Stimulated activated CD8-positive, alpha-beta memory T cell treated with anti-CD3 and anti-CD28 coated beads, Interleukin-15, amount 100 ng/mL, for 4 hours (primary cell): ENCODE results near the gene CDK5R1.
"Not testable (repeated sequence)": the region's sequence is repeated elsewhere in the genome, so short reads cannot be mapped to it uniquely, and the experiment has no call there.

Source experiments
- DNase-seq, 2 donors: peaks; one replicate each; pipeline ENCODE4 v3.0.0-alpha.2; 2020; ENCODE audit warnings: low read depth in 2 of 2

CDK5R1 gene

DNA sequence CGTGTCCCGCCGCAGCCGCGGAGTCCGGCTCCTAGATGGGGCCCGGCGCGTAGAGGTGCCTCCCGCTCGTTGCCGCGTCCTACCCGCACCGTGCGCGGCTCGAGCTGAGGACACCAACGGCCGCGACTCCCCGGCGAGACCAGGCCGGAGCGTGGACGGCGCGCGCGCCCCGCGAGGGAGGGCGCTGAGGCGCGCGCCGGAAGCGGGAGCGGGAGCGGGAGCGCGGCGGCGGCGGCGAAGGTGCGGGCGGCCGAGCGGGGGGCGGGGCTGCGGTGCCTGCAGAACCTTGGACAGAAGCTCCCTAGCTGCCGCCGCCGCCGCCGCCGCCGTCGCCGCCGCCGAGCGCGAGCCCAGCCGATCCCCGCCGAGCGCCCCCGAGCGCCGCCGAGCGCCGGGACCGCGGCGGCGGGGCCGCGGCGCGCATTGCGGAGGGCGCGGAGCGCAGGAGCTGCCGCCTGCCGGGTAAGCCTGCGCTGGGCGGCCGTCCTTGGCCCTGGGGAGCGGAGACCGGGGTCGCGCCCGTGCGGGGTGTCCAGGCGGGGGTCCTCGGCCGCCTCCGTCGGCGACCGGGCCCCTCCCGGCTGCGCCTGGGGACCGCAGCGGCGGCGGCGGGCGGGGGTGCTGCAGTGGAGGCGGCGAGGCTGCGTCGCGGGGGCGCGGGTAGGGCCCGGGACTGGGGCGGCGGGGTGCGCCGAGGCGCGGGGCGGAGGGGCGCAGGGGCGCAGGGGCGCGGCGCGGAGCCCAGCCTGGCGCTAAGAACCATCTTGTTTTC lies at the start of gene CDK5R1:
Gene CDK5R1, plus strand, starts transcription at position 293 of the 772 bp plus-strand sequence. CDS start 628 bp downstream, outside the sequence.
- DNase-seq, result peak in 1 of 2 donors; percentile 45

DNA sequence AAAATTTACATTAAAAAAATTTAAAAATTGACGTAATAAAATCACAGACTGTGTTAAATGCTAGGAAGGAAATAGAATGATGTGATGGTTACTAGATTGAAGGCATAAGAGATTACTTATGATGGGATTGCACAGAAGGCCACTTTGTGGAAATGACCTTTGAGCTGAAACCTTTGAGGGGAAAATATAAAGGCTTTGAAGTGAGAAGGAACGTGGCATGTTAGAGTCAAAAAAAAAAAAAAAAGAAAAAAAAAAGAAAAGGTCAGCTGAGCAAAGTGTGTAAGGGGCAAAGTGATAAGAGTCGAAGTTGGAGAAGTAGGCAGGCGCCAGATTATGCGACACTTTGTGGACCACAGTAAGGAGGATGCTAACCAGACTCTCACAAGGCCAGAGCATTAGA lies 46.1 kb upstream of the CDK5R1 start:
- DNase-seq, result no peak

DNA sequence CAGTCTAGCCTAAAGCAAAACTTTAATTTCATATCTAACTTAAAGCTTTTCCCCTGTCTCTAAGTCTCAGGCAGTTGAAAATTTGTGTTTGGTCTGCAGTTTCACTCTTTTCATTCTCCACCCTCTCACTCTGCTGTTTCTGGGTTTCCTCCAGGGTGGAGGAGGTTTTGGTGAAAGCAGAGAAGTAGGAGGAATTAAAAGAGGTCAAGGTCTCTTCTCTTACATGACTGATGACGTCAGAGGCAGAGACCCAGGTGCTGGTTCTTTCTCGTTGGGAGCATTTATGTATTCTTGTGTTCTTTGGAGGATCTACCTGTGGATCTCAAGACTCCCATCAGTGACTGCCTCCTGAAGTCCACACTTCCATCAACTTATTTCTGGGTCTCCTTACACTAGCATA lies 44.9 kb upstream of the CDK5R1 start:
- no peak for DNase-seq

DNA sequence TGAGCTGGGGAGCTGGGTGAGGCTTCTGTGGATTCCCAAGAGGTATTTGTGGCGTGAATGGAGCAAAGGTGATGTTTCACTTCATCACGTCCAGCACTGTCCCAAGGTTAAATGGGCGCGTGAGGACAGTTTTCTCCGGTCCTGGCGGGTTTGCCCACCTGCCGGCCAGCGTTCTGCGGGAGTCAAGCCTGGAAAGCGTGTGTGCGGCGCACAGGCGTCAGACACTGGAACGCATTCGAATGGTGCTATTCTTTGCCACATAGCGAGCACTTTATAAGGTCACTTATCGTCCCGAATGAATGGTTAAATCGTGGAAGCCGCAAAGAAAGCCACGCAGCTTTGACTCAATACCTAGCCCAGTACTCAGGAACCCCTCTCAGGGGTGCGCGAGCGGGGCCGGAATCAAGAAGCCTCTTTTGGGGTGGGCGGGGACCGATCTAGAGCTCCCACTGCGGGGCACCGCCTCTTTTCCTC lies 42.9 kb upstream of the CDK5R1 start:
- no peak for DNase-seq

DNA sequence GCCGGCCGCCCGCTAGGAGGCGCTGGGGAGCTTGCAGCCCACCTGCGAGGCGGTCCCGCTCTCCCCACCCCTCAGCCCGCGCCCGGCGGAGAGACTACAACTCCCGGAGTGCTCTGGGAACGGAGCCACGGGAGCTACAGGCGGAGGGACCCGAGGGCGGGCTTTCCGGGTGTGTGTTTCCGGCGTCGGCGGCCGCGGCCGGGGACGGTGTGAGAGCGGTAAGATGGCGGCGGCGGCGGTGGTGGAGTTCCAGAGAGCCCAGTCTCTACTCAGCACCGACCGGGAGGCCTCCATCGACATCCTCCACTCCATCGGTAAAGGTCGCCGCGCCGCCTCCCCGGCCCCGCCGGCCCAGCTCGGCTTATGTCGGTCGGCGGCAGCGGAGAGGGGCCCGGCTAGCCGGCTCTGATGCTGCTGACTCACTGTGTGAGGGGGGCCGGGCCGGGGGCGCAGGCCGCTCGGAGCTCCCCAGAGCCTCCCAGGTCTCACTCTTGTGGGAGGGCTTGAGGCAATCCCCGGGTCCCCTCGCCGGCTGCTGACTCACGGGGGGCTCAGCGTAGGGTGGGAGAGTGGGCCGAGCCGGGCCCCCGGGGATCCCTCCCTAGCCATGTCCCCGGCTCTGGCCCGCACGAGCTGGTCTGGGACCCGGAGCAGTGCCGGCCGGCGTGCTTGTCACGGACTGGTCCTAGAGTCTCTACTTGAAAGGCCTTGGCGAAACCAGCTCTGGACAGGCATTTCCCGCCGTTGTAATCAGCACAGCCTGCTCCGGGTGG lies 42.3 kb upstream of the CDK5R1 start, which contains the start of gene PSMD11:
Gene PSMD11, plus strand, starts transcription at position 210 of the 773 bp plus-strand sequence. Its CDS starts 14 bp downstream, at position 224.
- DNase-seq, result peak; percentile 98

DNA sequence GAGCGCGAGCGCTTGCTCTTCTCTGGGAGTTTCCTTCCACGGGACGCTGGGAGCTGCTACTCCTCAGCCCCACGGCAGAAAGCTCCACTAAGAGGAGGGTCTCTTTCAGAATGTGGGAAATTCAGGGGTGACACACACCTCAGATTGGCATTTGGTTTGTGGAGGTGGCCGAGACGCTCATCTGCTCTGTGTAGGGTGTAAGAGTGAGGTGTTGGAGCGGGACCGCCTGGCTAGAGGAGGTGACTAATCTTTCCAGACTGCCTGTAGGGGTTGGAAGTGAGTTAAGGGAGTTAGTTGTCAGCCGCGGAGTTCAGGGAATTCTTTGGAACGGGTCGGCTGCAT lies 41.7 kb upstream of the CDK5R1 start:
- DNase-seq, result peak in 1 of 2 donors; percentile 24

DNA sequence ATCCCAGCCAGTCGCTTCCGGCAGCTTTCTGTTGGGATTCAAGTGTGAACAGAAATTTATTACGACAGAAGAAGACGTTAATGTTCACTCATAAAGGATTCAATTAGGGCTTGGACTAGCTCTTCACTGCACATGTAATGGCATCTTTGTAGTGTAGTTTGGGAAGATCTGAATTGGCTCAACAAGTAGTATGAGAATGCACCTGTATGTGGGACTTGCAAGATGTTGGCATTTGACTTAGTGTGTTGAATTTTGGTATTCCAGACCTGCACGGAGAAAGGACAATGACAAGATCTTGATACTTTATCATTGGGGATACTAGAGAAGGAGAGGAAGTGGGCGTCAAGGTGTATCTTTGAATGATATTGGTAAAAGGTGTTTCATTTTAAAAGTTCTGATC lies 41.3 kb upstream of the CDK5R1 start:
- no peak for DNase-seq

DNA sequence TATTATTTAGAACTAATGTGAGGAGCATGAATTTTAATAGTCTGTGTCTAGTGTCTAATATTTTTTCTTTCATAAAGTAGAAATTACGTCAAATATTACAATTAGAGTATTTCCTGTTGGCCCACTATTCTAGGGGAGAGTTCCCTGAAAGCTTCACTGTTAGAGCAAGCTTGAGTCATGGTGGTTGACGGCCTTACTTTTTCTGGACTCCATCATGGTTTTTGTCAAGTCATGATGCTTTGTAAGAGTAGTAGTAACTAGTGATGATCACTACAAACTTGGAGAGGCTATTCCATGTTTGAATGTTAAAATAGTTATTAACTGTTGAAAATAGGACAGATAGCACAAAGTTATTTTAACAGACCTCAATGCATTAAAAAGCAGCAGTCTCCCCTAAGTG lies 40.8 kb upstream of the CDK5R1 start:
- DNase-seq, result no peak

DNA sequence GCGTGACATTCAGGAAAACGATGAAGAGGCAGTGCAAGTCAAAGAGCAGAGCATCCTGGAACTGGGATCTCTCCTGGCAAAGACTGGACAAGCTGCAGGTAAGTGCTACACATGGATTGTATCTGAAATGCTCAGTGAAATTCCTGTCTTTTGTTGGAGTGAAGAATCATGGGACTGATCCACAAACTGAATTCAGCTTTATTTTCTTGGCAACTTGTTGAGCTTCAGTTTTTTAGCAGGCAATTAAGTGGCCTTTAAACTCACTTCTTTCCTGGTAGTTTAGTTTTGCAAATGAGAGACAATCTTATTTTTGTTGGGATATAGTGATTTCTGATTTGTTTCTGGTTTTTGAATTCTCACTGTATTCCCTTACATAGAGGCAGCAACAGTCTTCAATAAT lies 39.8 kb upstream of the CDK5R1 start:
- no peak for DNase-seq

DNA sequence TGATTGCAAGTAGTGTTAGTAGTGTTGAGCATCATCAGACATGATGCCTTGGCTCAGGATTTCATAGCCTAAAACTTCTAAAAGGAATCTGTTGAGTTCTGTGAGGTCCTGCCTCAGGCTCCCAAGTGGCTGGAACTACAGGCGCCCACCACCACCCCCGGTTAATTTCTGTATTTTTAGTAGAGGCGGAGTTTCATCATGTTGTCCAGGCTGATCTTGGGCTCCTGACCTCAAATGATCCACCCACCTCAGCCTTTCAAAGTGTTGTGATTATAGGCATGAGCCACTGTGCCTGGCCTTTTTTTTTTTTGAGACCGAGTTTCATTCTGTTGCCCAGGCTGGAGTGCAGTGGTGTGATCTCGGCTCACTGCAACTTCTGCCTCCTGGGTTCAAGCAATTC lies 36.8 kb upstream of the CDK5R1 start:
- no peak for DNase-seq

DNA sequence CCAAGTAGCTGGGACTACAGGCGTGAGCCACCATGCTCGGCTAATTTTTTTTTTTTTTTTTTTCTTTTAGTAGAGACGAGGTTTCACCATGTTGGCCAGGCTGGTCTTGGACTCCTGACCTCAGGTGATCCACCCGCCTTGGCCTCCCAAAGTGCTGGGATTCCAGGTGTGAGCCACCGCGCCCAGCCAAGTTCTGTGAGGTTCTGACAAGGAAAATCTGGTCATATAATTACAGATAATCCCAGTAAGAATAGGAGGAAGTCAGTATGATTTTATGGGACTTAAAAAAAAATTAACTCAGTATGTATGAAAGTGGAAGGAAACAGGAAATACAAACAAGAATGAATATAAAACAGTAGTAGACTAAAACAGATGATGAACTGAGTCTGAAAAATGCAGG lies 36.4 kb upstream of the CDK5R1 start:
- DNase-seq, result not testable (repeated sequence)

DNA sequence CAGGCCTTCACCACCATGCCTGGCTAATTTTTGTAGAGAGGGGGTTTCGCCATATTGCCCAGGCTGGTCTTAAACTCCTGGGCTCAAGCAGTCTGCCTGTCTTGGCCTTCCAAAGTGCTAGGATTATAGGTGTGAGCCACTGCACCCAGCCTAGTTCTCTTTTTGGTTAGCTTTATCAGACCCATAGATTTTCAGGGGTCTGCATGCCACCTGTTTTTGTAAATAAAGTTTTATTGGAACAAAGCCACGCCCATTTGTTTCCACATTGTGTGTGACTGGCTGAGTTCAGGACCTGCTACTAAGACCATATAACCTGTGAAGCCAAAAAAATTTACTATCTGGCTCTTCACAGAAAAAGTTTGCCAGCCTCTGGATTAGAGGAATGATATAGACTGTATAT lies 34.9 kb upstream of the CDK5R1 start:
- no peak for DNase-seq

DNA sequence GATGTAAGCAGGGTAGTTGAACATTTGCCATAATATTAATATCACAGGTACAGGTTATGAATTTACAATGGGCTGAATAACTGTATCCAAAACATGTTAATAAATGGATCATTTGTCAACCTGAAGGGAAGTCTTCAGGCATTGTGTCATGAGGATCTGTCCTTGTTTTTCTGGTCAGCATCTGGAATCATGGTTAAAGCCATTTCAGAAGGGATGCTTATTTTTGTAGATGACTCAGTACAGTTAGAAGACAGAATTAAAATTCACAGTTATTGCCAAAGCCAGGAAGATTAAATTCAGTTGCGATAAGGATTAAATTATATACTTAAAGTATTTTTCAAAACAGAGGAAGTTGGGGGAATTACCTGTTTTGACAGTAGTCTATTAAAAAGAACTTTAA lies 34.5 kb upstream of the CDK5R1 start:
- no peak for DNase-seq

DNA sequence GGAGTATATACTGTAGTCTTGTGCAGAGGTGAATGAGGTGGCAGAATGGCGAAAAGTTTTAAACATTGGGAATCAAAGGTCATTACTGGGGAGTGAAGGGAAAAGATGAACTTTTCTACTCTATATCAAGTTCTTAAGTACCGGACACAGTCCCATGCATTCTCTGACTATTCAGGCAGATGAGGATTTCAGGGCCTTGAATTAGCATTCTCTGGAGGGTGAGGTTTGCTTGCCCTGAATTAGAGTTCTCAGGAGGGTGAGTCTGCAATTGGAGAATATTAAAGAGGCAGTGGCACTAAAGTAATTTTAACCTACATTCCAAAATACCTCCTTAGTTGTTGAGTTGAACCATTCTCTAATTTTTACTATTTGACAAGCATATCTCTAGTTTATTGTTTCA lies 33.4 kb upstream of the CDK5R1 start:
- no peak for DNase-seq

DNA sequence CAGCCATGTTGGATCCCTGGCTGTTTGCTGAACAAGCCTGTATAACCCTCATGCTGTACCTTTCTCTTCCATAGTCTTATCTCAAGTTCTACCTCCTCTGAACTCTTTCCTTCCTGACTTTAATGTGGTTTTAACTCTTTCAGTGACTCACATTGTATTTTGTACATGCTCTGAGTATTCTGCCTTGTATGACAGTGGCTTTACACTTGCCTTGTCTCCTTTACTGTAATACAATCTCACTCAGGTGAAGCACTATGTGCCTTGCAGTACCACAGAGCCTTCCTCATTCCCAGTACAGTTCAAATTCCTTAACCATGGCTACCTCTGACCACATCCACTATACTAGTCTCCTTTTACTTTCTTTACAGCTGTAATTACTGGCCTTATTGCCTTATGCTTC lies 28.4 kb upstream of the CDK5R1 start:
- no peak for DNase-seq

DNA sequence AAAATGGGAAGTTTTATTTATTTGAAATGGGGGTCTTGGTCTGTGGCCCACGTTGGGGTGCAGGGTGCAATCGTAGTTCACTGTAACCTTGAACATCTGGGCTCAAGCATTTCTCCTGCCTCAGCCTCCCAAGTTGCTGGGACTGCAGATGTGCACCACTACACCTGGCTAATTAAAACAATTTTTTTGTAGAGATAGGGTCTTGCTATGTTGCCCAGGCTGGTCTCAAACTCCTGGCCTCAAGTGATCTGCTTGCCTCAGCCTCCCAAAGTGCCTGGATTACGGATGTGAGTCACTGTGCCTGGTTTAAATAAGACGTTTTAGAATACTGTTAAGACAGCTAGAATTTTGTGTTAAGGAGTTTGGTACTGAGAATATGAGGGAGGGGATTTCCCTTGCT lies 26.7 kb upstream of the CDK5R1 start:
- DNase-seq, result no peak

DNA sequence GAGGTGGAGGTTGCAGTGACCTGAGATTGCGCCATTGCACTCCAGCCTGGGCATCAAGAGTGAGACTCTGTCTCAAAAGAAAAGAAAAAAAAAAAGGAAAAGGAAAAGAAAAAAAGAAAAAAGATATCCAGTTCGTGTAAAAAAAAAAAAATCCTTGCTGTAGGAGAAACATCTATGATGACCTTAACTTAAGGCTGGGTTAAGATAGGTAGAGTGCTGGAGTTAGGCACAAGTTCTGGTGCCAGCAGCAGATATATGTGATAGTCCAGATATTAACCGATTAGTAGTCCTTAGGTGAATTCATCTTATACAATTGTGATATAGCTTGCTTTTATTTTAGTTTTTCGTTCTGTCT lies 25.3 kb upstream of the CDK5R1 start:
- DNase-seq, result no peak

DNA sequence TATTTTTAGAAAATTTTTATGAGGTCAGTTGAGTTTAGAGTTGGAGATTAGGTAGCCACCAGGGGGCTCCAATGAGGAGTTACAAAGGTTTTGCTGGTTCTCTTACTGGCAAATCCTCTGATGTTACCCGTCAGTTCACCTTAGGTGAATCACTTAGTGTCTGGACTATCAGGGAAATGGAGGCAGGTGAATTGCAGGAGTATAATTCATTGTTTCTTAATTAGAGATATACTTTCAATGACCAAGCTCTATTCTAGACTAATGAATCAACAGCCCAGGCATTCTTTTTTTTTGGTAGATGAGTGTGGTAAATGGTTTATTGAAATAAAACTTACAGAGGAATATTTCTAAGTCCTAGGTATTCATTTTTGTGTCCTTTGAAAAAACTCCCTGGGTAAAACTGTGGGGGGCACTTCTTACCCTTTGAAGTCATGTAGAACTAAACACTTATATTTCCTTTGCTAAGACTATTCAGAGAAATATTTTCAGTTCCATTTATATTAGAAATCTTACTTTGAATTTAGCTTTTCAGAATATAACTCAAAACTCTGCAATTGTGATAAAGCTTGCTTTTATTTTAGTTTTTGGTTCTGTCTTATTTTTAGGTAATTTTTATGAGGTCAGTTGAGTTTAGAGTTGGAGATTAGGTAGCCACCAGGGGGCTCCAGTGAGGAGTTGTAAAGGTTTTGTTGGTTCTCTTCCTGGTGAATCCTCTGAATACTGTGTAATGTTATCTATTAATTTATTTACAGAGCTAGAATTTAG lies 24.8 kb upstream of the CDK5R1 start:
- DNase-seq, result peak in 1 of 2 donors; percentile 41

DNA sequence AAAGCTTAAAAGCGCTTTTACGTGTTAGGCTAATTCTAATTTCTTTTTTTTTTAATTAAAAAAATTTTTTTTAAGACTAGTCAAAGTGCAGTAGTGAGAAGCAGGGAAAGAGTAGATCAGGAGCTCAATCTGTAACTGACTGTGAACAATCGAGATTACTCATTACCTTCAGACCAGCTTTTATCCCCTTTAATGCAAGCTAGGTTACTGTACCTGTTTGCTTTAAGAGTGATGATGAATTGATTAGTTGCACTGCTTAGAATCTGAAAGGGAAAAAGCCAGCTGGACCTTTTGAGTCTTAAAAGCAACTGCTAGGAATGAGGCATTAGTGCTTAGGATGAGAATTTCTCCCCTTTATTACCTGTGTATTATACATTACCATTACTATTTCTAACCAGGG lies 23.5 kb upstream of the CDK5R1 start:
- no peak for DNase-seq

DNA sequence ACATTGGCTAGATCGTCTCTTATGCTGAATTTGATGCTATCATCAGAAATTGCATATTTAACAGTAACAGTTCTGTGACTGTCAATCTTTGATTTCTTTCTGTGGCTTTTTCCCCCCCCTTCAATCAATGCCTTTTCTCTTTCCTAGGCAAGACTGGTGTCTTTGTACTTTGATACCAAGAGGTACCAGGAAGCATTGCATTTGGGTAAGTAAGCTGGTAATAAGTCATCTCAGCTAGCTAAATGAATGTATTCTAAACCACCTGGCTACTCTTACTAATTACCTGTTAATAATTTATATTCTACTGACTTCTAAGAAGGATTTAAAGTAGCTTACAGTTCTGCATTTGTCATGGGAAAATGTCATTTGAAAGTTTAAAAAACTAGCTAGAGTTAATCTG lies 22.4 kb upstream of the CDK5R1 start:
- no peak for DNase-seq

DNA sequence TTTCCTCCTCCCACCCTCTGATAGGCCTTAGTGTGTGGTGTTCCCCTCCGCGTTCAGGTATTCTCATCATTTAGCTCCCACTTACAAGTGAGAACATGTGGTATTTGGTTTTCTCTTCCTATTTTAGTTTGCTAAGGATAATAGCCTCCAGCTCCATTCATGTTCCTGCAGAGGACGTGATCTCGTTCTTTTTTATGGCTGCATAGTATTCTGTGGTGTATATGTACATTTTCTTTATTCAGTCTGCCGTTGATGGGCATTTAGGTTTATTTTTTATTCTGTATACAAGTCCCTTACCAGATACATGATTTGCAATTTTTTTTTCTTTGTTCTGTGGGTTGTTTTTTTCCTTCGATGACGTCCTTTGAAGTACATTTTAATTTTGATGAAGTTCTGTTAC lies 18.8 kb upstream of the CDK5R1 start:
- DNase-seq, result no peak

DNA sequence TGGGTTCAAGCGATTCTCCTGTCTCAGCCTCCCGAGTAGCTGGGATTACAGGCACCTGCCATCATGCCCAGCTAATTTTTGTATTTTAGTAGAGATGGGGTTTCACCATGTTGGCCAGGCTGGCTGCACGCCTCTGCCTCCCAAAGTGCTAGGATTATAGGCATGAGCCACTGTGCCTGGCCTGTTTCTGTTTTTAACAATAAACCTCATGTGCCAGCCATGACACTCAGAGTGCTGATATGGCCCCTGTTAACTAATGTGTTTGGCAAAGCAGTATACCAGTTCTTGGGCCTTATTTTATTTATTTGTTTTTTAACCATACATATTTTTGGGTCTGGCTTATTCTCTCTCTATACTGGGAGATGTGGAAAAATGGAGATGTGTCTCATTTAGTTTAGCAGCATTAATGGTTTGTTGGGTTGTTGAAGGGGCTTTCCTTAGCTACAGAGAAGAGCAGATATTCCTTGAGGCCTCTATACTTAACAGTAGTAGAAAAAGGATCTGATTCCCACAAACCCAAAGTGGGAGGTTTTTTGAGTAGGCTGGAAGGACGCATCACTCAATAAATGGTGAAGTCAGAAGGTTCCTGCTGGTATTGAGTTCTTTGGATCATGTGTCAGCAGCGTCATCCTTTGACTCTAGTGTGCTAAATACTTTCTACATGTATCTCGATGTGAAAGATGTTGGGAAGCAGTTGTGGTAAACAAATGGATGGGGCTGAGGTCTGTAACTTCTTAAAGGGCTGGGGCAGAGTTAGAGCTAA lies 16.2 kb upstream of the CDK5R1 start:
- no peak for DNase-seq
